Tibial nerve (tissue), 4 donors: ENCODE data around the gene ETV6. TPM values are rescaled to one million over a fixed set of nuclear protein-coding genes. Genes with fewer than 3 reads are reported as not detected.

Experiments
- DNase-seq, 2 donors: peaks; one replicate each; pipeline ENCODE4 v3.0.0-alpha.2; 2019; ENCODE audit warnings: low spot score in 2 of 2
- H3K27ac ChIP-seq, 4 donors: fragments of 200-600 bp; sonication (generic) in 3 of 4; one replicate each; pipeline ENCODE4 v1.5.1; 2017 to 2019; ENCODE audit warnings: mild to moderate bottlenecking in 1 of 4
- H3K27me3 ChIP-seq, 2 donors: fragments of 200-600 bp; sonication (generic) in 1 of 2; one replicate each; pipeline versions ENCODE4 v1.5.1 to v1.6.0; 2017 to 2019
- H3K36me3 ChIP-seq, 3 donors: fragments of 200-600 bp; sonication (generic); one replicate each; pipeline ENCODE4 v1.5.1; 2018 to 2019
- H3K4me1 ChIP-seq, 4 donors: fragments of 200-600 bp; sonication (generic) in 3 of 4; one replicate each; pipeline ENCODE4 v1.5.1; 2017 to 2019
- H3K4me3 ChIP-seq, 4 donors: fragments of 200-600 bp; sonication (generic) in 3 of 4; one replicate each; pipeline ENCODE4 v1.5.1; 2017 to 2019; ENCODE audit warnings: mild to moderate bottlenecking in 1 of 4, moderate library complexity in 1 of 4
- H3K9me3 ChIP-seq, 4 donors: fragments of 200-600 bp; sonication (generic) in 3 of 4; one replicate each; pipeline ENCODE4 v1.5.1; 2017 to 2019
- EP300 ChIP-seq, 2 donors: sonication (generic); formaldehyde crosslinking; IDR thresholded peaks; one replicate each; pipeline ENCODE4 v1.6.1; 2017; ENCODE audit warnings: antibody characterized with exemption in 2 of 2, mild to moderate bottlenecking in 1 of 2
- POLR2A ChIP-seq, 2 donors: fragments of 450-650 bp; IDR thresholded peaks; one replicate each; pipeline ENCODE4 v1.6.1; 2017; ENCODE audit warnings: antibody characterized with exemption in 2 of 2, mild to moderate bottlenecking in 2 of 2, moderate library complexity in 2 of 2
- WGBS, 2 donors: methylation state at CpG; one replicate each; pipeline ENCODE4 v1.1.5; 2018; 5-methylcytosine and 5-hydroxymethylcytosine counted together
- total RNA-seq, 4 donors: library from RNA; depleted of rRNA; stranded (reverse); fragments of >200 nt; gene quantifications; one replicate each; pipeline ENCODE4 v1.1.0, GENCODE V29; 2016
- TF ChIP-seq, protein P1 (sequence below), 5 experiments: fragments of 200-600 bp in 3 of 5; fragments of 450-650 bp in 2 of 5; sonication (generic) in 3 of 5; IDR thresholded peaks; one replicate each; pipeline ENCODE4 v1.5.1; 2016 to 2019; ENCODE audit warnings: antibody characterized with exemption in 5 of 5, mild to moderate bottlenecking in 3 of 5, moderate library complexity in 2 of 5

The ETV6 gene
- total RNA-seq, 4 donors from 2014 or later = 6.7 to 14.1 (median 8.3) TPM

DNA sequence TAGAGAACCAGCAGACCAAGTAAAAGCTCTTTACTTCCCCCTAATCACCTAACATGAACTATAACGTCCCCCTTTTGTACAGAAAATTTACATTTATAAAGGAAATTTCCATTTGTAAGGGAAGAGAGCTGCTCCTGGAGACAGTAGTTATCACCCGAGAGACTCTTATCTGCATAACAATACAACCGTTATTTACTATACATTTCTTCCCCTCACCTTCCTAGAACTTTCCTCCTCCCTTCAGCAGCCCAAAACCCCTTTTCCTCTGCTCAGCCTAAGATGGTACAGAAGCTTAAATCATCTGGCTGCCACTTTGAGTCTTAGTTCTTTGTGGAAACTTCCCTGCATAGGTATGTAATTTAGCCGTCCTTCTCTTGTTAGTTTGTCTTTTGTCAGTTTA, 40.4 kb upstream of the ETV6 start:
- Histone ChIP-seq H3K36me3 (no peaks in the 10 kb centered on the region), H3K27me3 (no peaks in the 10 kb centered on the region), H3K9me3 (no peaks in the 10 kb centered on the region), H3K27ac (no peak overlapping the region), H3K4me3 (no peak overlapping the region), H3K4me1 (peaks cover 0 to 12% (median 2%) of the 10 kb centered on the region in 4 donors)
- WGBS, 2 donors = 78 to 79% methylated on average over 4 of the region's 4 CpGs
- DNase-seq = no peak
- TF ChIP-seq, protein P1, sequence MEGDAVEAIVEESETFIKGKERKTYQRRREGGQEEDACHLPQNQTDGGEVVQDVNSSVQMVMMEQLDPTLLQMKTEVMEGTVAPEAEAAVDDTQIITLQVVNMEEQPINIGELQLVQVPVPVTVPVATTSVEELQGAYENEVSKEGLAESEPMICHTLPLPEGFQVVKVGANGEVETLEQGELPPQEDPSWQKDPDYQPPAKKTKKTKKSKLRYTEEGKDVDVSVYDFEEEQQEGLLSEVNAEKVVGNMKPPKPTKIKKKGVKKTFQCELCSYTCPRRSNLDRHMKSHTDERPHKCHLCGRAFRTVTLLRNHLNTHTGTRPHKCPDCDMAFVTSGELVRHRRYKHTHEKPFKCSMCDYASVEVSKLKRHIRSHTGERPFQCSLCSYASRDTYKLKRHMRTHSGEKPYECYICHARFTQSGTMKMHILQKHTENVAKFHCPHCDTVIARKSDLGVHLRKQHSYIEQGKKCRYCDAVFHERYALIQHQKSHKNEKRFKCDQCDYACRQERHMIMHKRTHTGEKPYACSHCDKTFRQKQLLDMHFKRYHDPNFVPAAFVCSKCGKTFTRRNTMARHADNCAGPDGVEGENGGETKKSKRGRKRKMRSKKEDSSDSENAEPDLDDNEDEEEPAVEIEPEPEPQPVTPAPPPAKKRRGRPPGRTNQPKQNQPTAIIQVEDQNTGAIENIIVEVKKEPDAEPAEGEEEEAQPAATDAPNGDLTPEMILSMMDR (IDR thresholded peaks at IDR 0.05) = no peak
- TF ChIP-seq POLR2A (IDR thresholded peaks at IDR 0.05) (no peak), EP300 (IDR thresholded peaks at IDR 0.05) (no peak)

DNA sequence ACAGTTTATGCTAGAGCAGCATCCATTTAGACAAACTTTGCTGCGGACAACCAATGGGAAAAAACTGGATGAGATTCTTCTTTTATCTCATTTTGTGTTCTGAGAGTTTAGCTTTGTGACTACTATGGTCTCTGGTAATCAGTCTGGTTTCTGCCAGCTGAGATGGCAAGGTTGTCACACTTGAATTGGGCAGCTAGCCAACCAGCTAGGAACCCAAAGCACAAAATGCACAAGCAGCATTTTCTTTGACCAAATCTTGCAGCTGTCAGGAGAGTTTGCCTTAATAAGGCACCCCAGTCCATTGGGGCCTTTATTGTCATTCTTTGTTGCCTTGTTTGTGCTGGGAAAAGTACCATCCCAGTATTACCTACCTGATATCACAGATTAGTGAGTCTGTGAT, 34.0 kb upstream of the ETV6 start:
- DNase-seq = no peak
- Histone ChIP-seq H3K9me3 (no peaks in the 10 kb centered on the region), H3K4me1 (no peaks in the 10 kb centered on the region), H3K27ac (no peak overlapping the region), H3K4me3 (no peak overlapping the region), H3K36me3 (no peaks in the 10 kb centered on the region), H3K27me3 (no peaks in the 10 kb centered on the region)
- TF ChIP-seq, protein P1 (IDR thresholded peaks at IDR 0.05) = no peak
- TF ChIP-seq EP300 (IDR thresholded peaks at IDR 0.05) (no peak), POLR2A (IDR thresholded peaks at IDR 0.05) (no peak)
- WGBS, 2 donors = 94 to 100% methylated on average over 1 of the region's 1 CpG

DNA sequence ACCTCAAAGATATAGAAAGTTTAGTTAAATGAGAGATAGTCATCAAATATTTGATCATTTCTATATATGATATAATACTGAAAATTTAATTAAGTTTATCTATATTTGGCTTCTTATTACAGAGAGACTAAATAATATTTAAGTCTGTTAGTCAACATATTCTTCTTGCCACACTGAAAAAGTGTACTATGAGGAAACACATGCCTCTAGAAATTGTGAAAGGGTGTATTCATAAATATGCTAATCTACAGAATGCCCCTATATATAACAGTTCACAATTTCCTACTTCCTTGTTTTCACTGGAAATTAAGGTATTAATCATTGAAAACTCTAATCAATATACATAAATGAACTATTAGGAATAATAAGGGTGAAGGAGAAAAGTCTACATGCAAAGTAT, 31.4 kb upstream of the ETV6 start:
- Histone ChIP-seq H3K27ac (no peak overlapping the region), H3K4me1 (no peaks in the 10 kb centered on the region), H3K36me3 (no peaks in the 10 kb centered on the region), H3K27me3 (no peaks in the 10 kb centered on the region), H3K9me3 (no peaks in the 10 kb centered on the region), H3K4me3 (no peak overlapping the region)
- no peak for DNase-seq
- TF ChIP-seq EP300 (IDR thresholded peaks at IDR 0.05) (no peak), POLR2A (IDR thresholded peaks at IDR 0.05) (no peak)
- TF ChIP-seq, protein P1 (IDR thresholded peaks at IDR 0.05) = no peak

DNA sequence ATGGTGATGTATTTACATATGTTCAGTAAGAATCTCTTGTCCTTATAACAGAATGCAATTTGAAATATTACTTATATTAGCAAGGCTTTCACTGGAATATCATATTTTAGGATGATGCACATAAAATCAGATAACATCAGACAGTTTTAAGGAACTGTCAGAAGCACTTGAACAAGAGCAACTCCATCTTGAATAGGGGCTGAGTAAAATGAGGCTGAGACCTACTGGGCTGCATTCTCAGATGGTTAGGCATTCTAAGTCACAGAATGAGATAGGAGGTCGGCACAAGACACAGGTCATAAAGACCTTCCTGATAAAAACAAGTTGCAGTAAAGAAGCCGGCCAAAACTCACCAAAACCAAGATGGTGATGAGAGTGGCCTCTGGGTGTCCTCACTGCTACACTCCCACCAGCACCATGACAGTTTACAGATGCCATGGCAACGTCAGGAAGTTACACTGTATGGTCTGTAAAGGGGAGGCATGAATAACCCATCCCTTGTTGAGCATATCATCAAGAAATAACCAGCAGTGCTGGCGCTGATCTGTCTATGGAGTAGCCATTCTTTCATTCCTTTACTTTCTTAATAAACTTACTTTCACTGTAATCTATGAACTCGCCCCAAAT, 27.6 kb upstream of the ETV6 start:
- Histone ChIP-seq H3K27ac (no peak overlapping the region), H3K9me3 (no peaks in the 10 kb centered on the region), H3K4me3 (no peak overlapping the region), H3K4me1 (no peaks in the 10 kb centered on the region), H3K27me3 (no peaks in the 10 kb centered on the region), H3K36me3 (no peaks in the 10 kb centered on the region)
- TF ChIP-seq, protein P1 (IDR thresholded peaks at IDR 0.05) = peak in 1 of 5 experiments; percentile 23
- no peak for TF ChIP-seq POLR2A (IDR thresholded peaks at IDR 0.05)
- no peak for TF ChIP-seq EP300 (IDR thresholded peaks at IDR 0.05)
- 62 to 67% methylated on average over 5 of the region's 5 CpGs for WGBS, 2 donors
- no peak for DNase-seq

DNA sequence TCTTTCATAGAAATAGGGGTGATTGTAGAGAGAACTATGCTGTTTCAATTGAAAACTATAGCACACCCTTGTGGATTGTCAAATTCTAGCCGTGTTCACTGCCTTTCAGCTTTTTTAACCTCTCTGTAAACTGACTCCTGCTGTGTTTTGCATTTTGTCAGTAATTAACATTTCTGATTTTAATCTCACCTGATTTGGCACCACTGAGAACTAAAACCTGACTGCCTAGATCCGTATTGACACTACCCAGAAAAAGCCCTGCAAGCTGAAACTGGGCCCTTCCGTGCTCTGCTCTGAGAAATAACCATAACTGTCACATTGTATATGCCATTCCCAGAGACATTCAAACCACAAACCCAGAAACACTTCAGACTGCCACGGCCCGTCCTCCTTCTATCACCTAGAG, 26.6 kb upstream of the ETV6 start:
- WGBS, 2 donors = 66 to 73% methylated on average over 5 of the region's 5 CpGs
- no peak overlapping the region for H3K27ac ChIP-seq

More for the DNA sequence above, 26.6 kb upstream of the ETV6 start:
- DNase-seq = no peak
- Histone ChIP-seq H3K36me3 (no peaks in the 10 kb centered on the region), H3K9me3 (no peaks in the 10 kb centered on the region), H3K4me3 (no peak overlapping the region), H3K27me3 (no peaks in the 10 kb centered on the region), H3K4me1 (no peaks in the 10 kb centered on the region)
- TF ChIP-seq, protein P1 (IDR thresholded peaks at IDR 0.05) = peak in 1 of 5 experiments; percentile 7
- no peak for TF ChIP-seq EP300 (IDR thresholded peaks at IDR 0.05)
- no peak for TF ChIP-seq POLR2A (IDR thresholded peaks at IDR 0.05)
